ENCODE measurements around the gene RAB5B.
A peak's percentile ranks its signal among the peaks of the same experiment; 100 is the strongest.

- no peak for TF ChIP-seq EZH2 (IDR thresholded peaks at IDR 0.05; ENCODE audit: low read length, missing control alignments)
- peak; percentile 86 to 94 for TF ChIP-seq CTCF (conservative IDR thresholded peaks at IDR 0.05 in 1 of 2, IDR thresholded peaks at IDR 0.05 in 1 of 2; ENCODE audit: low read depth in 1 of 2, low read length in 2 of 2)
These were observed 33.7 kb upstream of the RAB5B start for GRCh38 chr12:55940065-55940732.

All from fibroblast of lung (primary cell).